ENCODE results near the gene MRPL42. TPM values are rescaled to one million over a fixed set of nuclear protein-coding genes. Genes with fewer than 3 reads are reported as not detected.

MRPL42 gene
- total RNA-seq, 1 donor from 2014 or later = 93.9 TPM

GRCh38 chr12:93563807-93564538, 96.7 kb downstream of the MRPL42 start:
- Mint-ChIP-seq H3K9me3 (ENCODE audit: low read depth) (peaks cover 19% of the 10 kb centered on the region), H3K27me3 (no peaks in the 10 kb centered on the region), H3K36me3 (ENCODE audit: insufficient read depth) (peaks cover 24% of the 10 kb centered on the region), H3K4me1 (ENCODE audit: low read depth) (peaks cover 7% of the 10 kb centered on the region), H3K4me3 (ENCODE audit: low read depth) (no peak overlapping the region), H3K27ac (peak overlapping the region; percentile 3)
- no peak for DNase-seq (ENCODE audit: low spot score, unreplicated experiment)
- peak; percentile 34 for TF ChIP-seq CTCF (IDR thresholded peaks at IDR 0.05; ENCODE audit: unreplicated experiment)

GRCh38 chr12:93565760-93566159, 98.4 kb downstream of the MRPL42 start:
- no peak for DNase-seq (ENCODE audit: low spot score, unreplicated experiment)
- no peak overlapping the region for H3K4me3 Mint-ChIP-seq (ENCODE audit: low read depth)
- no peak overlapping the region for H3K27ac Mint-ChIP-seq
- peaks cover 7% of the 10 kb centered on the region for H3K4me1 Mint-ChIP-seq (ENCODE audit: low read depth)
- H3K9me3 Mint-ChIP-seq (ENCODE audit: low read depth) = peaks cover 7% of the 10 kb centered on the region
- H3K27me3 Mint-ChIP-seq = no peaks in the 10 kb centered on the region
- no peak for TF ChIP-seq CTCF (IDR thresholded peaks at IDR 0.05; ENCODE audit: unreplicated experiment)
- H3K36me3 Mint-ChIP-seq (ENCODE audit: insufficient read depth) = peaks cover 11% of the 10 kb centered on the region

Other genes starting within 250 kb of the MRPL42 start
- gene NUDT4, start 89.6 kb upstream of the MRPL42 start, total RNA-seq = 66.3 and 68.8 TPM in 2 replicates
- 129 TPM in 2 replicates for gene UBE2N, start 25.6 kb upstream of the MRPL42 start, total RNA-seq
- gene SOCS2, start 105.2 kb downstream of the MRPL42 start, total RNA-seq = 8.4 and 14.3 TPM in 2 replicates
- 11.4 and 11.7 TPM in 2 replicates for gene CRADD, start 209.9 kb downstream of the MRPL42 start, total RNA-seq

All from progenitor cell of endocrine pancreas (in vitro differentiated cells).